ENCODE measurements around the gene RFTN1. TPM values are rescaled to one million over a fixed set of nuclear protein-coding genes. Genes with fewer than 3 reads are reported as not detected.

Gene RFTN1
- total and polyA plus RNA-seq, 2 experiments from 2014 or later, result 3.3 to 7.2 TPM

DNA sequence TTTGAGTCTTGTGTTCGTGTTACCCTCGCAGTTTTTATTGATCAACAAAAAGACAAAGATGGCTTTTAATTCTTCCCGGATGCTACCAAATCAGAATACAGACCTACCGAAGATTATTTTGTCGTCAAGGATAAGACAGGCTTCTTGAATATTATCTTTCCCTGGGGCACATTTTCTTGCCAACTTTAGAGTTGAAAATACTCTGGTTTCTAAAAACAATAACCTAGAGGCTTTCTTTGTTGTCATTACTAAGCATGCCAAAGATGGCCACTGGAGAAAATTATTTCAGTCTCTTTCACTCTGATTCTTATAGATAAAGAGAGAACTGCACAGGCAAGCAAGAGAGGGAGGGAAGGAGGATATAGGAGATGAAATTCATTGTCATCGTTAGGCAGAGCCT lies 214.6 kb downstream of the RFTN1 start:
- no peak overlapping the region for H3K4me3 ChIP-seq
- H3K4me2 ChIP-seq, result no peak overlapping the region
- Mint-ChIP-seq H3K27me3 (ENCODE audit: insufficient read depth, low read depth, poor library complexity) (no peaks in the 10 kb centered on the region), H3K36me3 (ENCODE audit: low read depth) (peaks cover 63% of the 10 kb centered on the region), H3K9me3 (peaks cover 6% of the 10 kb centered on the region; the same call in 2 of the 3 replicates), H3K27ac (no peak overlapping the region; the same call in 1 of the 2 replicates), H3K4me3 (no peak overlapping the region), H3K4me1 (peaks cover 45% of the 10 kb centered on the region)
- no peaks in the 10 kb centered on the region for H3K27me3 ChIP-seq (ENCODE audit: insufficient read depth)
- no peaks in the 10 kb centered on the region for H4K20me1 ChIP-seq (replicated peaks; ENCODE audit: insufficient read depth)
- peaks cover 14% of the 10 kb centered on the region for H3K36me3 ChIP-seq (ENCODE audit: insufficient read depth)
- TF ChIP-seq POLR2AphosphoS5 (IDR thresholded peaks at IDR 0.05; ENCODE audit: low read depth) (no peak), EZH2phosphoT487 (IDR thresholded peaks at IDR 0.05; ENCODE audit: unreplicated experiment) (no peak)
- ATAC-seq, result no peak
- H3K79me2 ChIP-seq (replicated peaks; ENCODE audit: insufficient read depth), result peaks cover 7% of the 10 kb centered on the region
- peaks cover 42% of the 10 kb centered on the region for H3K4me1 ChIP-seq (ENCODE audit: insufficient read depth)
- no peaks in the 10 kb centered on the region for H3K9me2 ChIP-seq (ENCODE audit: insufficient read depth)
- H3K27ac ChIP-seq (ENCODE audit: low read depth), result no peak overlapping the region
- no peak for DNase-seq (ENCODE audit: low spot score)
- H2AFZ ChIP-seq, result no peak overlapping the region
- 0 out of 2 replicates have a peak, but pooled peaks cover 2% of the 10 kb centered on the region for H3F3A ChIP-seq (replicated peaks; ENCODE audit: low read depth)

DNA sequence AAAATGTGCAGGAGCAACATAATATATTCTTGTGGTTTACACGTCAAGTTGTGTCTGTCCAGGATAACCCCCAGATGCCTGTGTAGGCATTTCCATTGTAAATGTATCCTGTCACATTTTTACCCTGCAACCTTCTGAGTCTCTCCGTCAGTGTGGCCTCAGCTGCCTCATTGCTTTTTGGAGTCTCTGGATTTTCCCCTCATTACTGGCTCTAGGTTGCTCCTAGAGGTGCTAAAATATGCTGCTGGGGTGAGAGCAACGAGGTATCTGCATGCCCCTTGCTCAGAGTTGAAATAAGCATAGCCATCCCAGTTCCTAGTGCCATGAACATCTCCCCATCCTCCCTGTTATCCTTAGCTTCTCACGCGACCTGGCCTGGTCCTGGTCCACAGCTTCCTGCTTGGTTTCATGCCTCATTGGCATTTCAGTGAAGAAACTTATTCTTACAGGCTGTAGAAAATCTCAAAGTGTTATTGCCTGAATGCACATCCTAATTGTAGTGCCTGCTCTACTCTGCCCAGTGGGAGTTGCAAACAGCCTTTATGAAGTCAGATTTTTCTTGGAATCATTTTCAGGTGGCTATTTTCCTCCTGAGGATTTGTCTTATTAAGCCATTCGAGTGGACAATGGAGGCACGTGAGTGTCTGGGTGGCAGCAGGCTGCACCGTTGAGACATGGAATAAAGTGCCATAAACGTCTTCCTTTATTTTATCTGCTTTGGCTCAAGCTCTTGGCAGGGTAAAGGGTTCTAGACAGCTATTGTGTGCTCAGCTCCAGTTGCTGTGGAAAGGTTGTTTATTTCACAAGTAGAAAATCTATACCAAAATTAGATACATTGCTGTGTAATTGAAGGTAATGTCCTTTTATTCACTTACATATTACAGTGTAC lies 215.3 kb downstream of the RFTN1 start:
- peaks cover 13% of the 10 kb centered on the region for H3K79me2 ChIP-seq (replicated peaks; ENCODE audit: insufficient read depth)
- no peak for ATAC-seq
- no peak overlapping the region for H3K4me3 Mint-ChIP-seq
- H3K9me3 Mint-ChIP-seq, result peaks cover 6% of the 10 kb centered on the region; the same call in 2 of the 3 replicates
- no peak overlapping the region for H2AFZ ChIP-seq
- no peaks in the 10 kb centered on the region for H4K20me1 ChIP-seq (replicated peaks; ENCODE audit: insufficient read depth)
- peaks cover 43% of the 10 kb centered on the region for H3K4me1 Mint-ChIP-seq
- H3K27me3 ChIP-seq (ENCODE audit: insufficient read depth), result no peaks in the 10 kb centered on the region
- no peak overlapping the region for H3K27ac ChIP-seq (ENCODE audit: low read depth)
- DNase-seq (ENCODE audit: low spot score), result no peak
- H3K9me2 ChIP-seq (ENCODE audit: insufficient read depth), result no peaks in the 10 kb centered on the region
- no peak overlapping the region for H3K4me2 ChIP-seq
- 0 out of 2 replicates have a peak, but pooled peaks cover 2% of the 10 kb centered on the region for H3F3A ChIP-seq (replicated peaks; ENCODE audit: low read depth)
- H3K4me1 ChIP-seq (ENCODE audit: insufficient read depth), result peaks cover 37% of the 10 kb centered on the region
- no peak overlapping the region; the same call in 1 of the 2 replicates for H3K27ac Mint-ChIP-seq
- H3K36me3 Mint-ChIP-seq (ENCODE audit: low read depth), result peaks cover 66% of the 10 kb centered on the region
- H3K4me3 ChIP-seq, result no peak overlapping the region
- peaks cover 10% of the 10 kb centered on the region for H3K36me3 ChIP-seq (ENCODE audit: insufficient read depth)
- H3K27me3 Mint-ChIP-seq (ENCODE audit: insufficient read depth, low read depth, poor library complexity), result no peaks in the 10 kb centered on the region
- TF ChIP-seq CREB1 (CRISPR knock-in tag; IDR thresholded peaks at IDR 0.05; ENCODE audit: low read depth) (no peak), STAT1 (IDR thresholded peaks at IDR 0.05; ENCODE audit: unreplicated experiment) (no peak), REST (IDR thresholded peaks at IDR 0.05; ENCODE audit: unreplicated experiment) (no peak), NANOG (IDR thresholded peaks at IDR 0.05; ENCODE audit: borderline replicate concordance) (no peak), CTCF (conservative IDR thresholded peaks at IDR 0.05; ENCODE audit: low read depth in 2 of 2) (no peak), EZH2phosphoT487 (IDR thresholded peaks at IDR 0.05; ENCODE audit: unreplicated experiment) (no peak), ZNF114 (CRISPR knock-in tag; IDR thresholded peaks at IDR 0.05) (no peak)
- TF ChIP-seq, protein P1, sequence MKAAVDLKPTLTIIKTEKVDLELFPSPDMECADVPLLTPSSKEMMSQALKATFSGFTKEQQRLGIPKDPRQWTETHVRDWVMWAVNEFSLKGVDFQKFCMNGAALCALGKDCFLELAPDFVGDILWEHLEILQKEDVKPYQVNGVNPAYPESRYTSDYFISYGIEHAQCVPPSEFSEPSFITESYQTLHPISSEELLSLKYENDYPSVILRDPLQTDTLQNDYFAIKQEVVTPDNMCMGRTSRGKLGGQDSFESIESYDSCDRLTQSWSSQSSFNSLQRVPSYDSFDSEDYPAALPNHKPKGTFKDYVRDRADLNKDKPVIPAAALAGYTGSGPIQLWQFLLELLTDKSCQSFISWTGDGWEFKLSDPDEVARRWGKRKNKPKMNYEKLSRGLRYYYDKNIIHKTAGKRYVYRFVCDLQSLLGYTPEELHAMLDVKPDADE (IDR thresholded peaks at IDR 0.05), result no peak

Data from GM23338 (cell line).